SU-DHL-6 (cell line): ENCODE measurements around the gene C1orf198.

Experiments used
- EZH2phosphoT487 ChIP-seq: fragments of 200-600 bp; sonication (generic), shearing (Covaris generic); conservative IDR thresholded peaks from 2 replicates; pipeline ENCODE4 v1.6.1; 2018; ENCODE audit warnings: mild to moderate bottlenecking, antibody characterized with exemption, low read length, moderate library complexity, mixed read lengths
- TF ChIP-seq, protein P1 (sequence below): fragments of 200-600 bp; sonication (generic); IDR thresholded peaks from one replicate; pipeline ENCODE4 v1.5.1; 2017; ENCODE audit warnings: antibody characterized with exemption, mild to moderate bottlenecking, low read length, moderate library complexity; ENCODE audit not compliant: insufficient read depth, poor library complexity, severe bottlenecking

DNA sequence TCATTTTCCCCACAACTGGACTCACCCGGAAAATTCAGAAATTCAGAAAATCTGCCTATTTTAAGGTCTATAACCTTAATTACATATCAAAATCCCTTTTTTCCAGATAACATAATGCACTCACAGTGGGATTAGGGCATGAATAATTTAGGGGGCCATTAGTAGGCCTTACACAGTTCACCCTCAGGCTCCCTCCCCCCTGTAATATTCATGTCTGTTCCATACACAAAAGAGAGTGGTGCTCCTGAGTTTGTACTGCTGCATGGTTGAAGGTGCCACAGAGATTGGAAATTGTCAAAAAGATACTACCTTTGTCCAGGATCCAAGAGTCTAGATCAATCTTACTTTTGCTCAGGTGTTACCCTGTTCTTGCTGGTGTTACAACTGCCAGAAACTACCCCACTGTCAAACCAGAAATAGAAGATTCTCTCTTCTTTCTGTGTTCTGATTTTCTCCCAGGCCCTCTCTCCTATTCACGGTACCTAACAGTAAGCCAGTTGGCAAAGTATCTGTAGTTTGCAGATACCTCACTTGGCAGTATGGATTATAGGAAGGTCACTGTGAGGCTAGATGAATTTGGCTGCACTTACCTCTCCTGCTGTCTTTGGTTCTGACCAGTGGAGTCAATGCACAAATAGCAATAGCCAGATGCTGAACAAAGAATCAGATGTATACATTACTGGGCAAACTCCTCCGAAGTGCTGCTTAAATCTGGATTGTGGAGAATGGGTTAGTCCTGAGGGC is 53.2 kb downstream of the C1orf198 start:
- TF ChIP-seq, protein P1, sequence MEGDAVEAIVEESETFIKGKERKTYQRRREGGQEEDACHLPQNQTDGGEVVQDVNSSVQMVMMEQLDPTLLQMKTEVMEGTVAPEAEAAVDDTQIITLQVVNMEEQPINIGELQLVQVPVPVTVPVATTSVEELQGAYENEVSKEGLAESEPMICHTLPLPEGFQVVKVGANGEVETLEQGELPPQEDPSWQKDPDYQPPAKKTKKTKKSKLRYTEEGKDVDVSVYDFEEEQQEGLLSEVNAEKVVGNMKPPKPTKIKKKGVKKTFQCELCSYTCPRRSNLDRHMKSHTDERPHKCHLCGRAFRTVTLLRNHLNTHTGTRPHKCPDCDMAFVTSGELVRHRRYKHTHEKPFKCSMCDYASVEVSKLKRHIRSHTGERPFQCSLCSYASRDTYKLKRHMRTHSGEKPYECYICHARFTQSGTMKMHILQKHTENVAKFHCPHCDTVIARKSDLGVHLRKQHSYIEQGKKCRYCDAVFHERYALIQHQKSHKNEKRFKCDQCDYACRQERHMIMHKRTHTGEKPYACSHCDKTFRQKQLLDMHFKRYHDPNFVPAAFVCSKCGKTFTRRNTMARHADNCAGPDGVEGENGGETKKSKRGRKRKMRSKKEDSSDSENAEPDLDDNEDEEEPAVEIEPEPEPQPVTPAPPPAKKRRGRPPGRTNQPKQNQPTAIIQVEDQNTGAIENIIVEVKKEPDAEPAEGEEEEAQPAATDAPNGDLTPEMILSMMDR = no peak
- no peak for TF ChIP-seq EZH2phosphoT487
